HG03039 (cell line): ENCODE measurements around the gene PSPC1.
"Not testable (repeated sequence)": the region's sequence is repeated elsewhere in the genome, so short reads cannot be mapped to it uniquely, and the experiment has no call there.

ENCODE experiments used
- ATAC-seq: cut with Tn5 transposase; IDR thresholded peaks from one replicate; pipeline ENCODE4 v1.9.1; 2021; ENCODE audit warnings: mild to moderate bottlenecking, moderate library complexity; ENCODE audit not compliant: unreplicated experiment

The PSPC1 gene, protein sequence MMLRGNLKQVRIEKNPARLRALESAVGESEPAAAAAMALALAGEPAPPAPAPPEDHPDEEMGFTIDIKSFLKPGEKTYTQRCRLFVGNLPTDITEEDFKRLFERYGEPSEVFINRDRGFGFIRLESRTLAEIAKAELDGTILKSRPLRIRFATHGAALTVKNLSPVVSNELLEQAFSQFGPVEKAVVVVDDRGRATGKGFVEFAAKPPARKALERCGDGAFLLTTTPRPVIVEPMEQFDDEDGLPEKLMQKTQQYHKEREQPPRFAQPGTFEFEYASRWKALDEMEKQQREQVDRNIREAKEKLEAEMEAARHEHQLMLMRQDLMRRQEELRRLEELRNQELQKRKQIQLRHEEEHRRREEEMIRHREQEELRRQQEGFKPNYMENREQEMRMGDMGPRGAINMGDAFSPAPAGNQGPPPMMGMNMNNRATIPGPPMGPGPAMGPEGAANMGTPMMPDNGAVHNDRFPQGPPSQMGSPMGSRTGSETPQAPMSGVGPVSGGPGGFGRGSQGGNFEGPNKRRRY

DNA sequence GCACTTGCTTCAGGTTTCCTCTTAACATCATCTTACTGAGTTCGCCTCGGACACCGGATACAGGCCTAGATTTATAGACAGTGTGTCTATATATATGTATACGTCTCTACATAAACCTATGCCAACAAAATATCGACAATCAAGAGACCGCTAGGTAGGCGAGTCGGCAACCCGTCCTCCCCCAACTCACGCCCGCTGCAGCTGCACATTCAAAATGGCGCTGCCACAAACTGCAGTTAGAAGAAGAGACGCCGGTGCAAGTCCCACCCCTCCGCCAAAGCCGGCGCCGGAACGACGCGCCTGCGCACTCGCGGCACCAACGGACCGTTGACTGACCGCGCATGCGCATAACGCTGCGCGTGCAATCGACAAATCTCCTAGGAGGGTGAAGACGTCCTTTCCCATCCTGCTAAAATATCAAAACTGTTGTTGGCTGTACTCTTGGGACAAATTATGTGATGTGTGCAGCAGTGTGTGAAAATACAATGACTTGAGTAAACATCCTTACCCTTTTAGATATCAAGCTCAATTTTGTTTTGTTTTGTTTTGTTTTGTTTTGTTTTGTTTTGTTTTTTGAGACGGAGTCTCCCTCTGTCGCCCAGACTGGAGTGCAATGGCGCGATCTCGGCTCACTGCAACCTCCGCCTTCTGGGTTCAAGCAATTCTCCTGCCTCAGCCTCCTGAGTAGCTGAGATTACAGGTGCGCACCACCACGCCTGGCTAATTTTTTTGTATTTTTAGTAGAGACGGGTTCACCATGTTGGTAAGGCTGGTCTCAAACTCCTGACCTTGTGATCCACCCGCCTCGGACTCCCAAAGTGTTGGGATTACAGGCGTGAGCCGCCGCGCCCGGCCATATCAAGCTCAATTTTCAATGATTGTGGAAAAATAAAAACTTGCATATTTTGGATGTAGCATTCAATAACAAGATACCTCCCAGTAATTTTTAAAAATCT is at the start of gene PSPC1:
Gene PSPC1, minus strand, starts transcription at position 219 of the 956 bp plus-strand sequence. Its CDS starts 188 bp downstream, at position 31.
- ATAC-seq: peak; percentile 92

DNA sequence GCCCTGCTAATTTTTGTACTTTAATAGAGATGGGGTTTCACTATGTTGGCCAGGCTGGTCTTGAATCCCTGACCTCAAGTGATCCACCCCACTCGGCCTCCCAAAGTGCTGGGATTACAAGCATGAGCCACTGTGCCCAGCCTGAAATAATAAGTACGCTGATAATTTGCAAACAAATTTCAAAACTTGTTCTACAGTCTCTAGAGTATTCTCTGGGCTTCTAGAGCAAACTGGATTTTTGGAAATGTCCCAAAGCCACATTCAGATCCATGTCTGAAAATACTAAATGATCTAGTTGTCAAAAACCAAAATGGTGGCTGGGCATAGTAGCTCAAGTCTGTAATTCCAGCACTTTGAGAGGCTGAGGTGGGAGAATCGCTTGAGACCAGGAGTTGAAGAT is 39.9 kb upstream of the PSPC1 start:
- ATAC-seq: no peak

DNA sequence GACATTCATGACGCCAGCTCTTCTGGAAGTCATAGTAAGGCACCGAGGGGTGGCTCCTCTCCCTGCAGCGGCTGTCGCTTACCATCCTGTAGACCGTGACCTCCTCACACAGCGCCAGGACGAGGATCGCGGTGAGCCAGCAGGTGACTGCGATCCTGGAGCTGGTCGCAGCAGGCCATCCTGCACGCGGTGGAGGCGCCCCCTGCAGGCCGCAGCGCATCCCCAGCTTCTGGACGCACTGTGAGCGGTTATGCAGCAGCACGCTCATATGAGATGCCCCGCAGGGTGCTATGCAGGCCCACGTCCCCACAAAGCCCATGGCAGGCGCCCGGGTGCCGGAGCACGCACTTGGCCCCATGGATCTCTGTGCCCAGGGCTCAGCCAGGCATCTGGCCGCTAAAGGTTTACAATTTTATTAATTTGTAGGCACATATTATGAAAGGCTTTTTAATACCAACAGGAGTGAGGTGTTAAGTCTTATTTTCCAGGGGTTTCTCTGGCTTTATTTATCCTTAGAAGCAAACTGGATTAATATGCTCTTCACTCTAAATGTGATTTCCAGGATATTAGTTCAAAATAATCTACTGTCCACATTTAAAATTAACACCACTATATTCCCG is 35.6 kb upstream of the PSPC1 start:
- no peak for ATAC-seq

DNA sequence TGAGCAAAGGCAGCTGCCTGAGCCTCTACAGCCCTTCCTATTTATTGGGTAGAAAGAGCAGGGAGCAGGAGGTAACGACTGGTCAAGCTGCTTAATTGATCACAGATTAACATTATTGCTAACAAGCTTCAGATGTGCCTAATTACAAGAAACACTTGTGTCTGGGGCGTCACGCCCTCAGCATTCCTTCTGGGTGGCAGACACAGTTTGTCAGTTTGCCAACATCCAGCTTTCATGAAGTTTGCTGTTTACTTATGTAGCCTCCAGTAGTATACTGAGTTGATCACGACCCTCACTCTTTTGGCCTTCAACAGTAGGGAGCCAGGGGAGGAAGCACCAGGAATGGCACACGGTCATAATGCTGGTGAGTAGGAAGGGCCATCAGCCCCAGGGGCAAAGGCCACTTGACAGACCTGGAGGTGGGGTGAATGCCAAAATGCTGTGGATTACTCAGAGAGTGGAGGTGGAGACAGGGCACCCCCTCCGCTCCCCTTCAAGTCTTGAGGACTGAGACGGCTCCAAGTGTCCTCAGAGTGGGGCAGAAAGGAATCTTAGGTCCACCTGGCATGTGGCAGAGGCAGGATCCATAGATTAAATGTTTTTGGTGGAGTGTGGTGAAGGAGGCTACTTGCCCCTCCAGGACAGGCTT is 34.9 kb upstream of the PSPC1 start:
- no peak for ATAC-seq

DNA sequence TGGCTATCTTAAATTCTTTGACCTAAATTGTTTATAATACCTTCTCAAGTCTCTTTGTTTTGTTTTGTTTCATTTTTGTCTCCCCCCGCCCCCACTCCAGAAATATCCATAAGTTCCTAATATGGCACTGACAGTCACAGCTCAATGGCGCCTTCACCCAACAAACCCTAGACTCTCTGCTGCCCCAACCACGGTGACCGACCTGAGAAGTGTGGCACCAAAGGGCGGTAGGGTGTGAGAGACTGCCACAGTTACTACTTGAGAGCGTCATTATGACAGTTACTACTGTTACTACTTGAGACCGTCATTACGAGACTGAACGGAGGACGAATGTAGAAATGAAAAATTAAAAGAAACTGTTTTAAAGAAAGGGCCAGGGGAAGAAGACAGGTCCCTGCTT is 34.4 kb upstream of the PSPC1 start:
- ATAC-seq: no peak

DNA sequence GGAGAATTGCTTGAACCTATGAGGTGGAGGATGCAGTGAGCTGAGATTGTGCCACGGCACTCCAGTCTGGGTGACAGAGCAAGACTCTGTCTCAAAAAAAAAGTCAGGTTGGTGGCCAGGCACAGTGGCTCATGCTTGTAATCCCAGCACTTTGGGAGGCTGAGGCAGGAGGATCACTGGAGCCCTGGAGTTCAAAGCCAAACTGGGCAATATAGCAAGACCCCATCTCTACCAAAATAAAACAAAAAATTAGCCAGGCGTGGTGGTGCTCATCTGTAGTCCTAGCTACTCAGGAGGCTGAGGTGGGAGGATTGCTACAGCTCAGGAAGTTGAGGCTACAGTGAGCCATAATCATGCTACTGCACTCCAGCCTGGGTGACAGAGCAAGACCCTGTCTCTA is 33.1 kb upstream of the PSPC1 start:
- not testable (repeated sequence) for ATAC-seq

DNA sequence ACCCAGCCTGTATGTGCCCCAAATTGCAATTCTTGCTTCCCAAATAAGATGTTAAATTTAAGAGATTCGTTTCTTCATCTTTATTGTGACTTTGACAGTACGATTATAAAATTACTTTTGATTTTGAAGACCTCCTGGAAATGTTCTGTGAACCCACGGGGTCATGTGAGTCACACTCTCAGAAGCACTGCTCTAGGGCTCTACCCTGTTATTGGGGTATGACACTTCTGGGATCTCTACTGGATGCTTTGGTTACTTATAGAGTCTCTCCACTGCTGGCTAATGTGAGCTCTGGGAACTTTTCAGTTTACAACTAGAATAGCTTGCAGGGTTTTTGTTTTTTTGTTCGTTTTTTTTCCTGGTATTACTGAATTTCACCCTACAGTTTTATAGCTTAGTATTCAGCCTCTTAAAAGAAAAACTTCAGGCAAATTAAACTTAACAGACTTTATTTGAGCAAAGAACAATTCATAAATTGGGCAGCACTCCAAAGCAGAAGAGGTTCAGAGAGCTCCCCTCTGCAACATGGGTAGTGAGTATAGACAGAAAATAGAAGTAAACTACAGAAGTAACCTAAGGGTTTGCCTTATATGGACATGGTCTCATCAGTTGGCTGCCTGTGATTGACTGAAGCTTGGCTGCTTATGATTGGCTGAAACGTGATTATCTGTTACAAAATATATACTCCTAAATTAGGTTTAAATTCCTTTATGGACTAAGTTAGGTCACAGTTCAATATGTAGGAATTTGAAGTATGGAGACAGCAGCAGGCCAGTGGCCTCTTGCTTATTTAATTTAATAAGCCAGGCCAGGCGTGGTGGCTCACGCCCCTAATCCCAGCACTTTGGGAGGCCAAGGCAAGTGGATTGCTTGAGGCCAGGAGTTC is 28.5 kb upstream of the PSPC1 start:
- no peak for ATAC-seq

DNA sequence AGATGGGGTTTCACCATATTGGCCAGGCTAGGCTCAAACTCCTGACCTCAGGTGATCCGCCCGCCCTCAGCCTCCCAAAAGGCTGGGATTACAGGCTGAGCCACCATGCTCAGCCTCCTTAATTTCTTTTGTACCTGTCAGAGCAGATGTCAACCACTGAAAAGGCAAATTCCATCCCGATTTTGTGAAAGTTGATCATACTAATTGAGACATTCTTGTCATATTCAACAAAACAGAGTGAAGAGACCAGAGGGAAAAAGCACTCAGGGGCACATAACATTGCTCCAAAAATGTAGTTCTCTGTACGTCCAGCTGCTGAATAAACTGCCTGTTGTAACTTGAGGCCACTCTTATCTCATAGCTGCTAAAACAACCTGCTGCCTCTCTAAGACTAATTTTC is 27.4 kb upstream of the PSPC1 start:
- ATAC-seq: no peak

DNA sequence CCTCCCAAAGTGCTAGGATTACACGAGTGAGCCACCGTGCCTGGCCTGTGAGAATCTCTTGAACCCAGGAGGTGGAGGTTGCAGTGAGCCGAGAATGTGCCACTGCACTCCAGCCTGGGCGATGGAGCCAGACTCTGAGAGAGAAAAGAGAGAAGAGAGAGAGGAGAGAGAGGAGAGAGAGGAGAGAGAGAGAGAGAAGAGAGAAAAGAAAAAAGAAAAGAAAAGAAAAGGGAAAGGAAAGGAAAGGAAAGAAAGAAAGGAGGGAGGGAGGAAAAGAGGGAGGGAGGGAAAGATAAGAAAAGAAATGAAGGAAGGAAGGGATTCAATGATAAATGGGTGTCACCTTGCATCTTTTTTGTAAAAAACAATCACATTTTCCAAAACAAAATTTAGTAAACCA is 23.0 kb upstream of the PSPC1 start:
- ATAC-seq: no peak

DNA sequence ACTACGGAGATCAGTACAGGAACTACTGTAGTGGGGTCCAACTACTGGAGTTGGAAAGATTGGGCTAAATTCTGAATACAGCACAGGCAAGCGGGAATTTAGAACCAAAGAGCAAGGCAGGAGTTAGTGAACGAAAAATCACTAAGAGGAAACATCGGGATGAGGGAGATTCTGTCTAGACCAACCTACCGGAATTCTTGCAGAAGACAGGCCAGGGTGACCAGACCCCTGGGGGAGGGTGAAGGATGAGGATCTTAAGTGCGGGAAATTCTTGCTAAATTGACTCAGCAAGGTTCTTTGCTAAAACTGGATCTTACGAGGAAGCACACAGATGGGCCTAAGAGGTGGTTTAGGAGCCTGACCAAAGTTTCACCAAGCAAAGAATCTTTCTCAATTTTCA is 13.2 kb upstream of the PSPC1 start:
- no peak for ATAC-seq

DNA sequence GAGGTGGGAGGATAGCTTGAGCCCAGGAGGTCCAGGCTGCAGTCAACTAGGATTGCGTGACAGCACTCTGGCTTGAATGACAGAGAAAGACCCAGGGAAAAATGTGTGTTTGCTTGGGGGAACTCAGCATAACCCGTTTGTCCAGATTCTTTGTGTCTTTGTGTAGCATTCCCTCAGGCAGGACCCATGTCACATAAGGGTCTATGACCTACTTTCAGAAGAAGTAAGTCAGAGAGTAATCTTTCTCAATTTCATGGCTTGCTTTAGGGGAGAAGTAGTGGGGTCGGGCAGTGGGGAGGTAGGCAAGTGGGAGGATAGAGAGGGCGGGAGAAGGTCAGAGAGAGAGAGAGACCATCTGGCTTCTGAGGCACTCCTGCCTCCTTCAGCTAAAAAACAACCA is 11.9 kb upstream of the PSPC1 start:
- no peak for ATAC-seq

DNA sequence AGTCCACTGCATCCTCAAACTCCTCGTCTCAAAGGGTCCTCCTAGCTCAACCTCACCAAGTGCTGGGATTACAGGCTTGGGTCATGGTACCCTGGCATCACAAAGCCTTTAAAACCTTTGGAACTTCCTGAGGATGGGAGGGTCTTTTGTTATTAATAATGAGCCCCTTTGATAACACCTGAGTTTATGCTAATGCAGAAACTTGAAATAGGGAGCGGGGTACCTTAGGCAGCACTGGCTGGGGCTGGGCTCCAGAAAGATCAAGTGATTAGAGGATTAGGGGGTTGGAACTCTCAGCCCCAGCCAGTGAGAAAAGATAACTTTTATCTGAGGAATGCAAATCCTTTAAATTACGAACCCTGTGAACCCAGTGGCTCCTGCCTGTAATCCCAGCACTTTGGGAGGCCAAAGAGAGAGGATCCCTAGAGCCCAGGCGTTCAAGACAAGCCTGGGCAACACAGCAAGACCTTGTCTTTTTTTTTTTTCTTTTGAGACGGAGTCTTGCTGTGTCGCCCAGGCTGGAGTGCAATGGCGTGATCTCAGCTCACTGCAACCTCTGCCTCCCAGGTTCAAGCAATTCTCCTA is 9.3 kb upstream of the PSPC1 start:
- ATAC-seq: no peak

DNA sequence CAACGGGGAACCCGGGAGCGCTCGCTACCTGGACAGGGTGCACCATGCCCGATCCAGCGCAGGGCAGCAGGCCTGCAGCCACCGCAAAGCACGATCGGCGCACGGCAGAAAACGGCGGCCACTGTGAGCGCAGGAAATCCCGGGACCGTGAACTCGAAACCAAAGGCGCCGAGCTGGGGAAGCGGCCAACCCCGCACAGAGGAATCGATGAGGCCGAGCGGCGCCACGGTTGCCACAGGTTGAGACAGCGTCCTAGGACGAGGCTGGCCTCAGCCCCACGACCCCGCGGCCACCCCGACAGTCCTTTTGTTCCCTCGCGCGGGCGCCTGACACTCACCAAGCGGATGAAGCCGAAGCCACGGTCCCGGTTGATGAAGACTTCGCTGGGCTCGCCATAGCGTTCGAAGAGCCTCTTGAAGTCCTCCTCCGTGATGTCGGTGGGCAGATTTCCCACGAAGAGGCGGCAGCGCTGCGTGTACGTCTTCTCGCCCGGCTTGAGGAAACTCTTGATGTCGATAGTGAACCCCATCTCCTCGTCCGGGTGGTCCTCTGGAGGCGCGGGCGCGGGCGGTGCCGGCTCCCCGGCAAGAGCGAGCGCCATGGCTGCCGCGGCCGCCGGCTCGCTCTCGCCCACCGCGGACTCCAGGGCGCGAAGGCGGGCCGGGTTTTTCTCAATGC is 557 bp downstream of the PSPC1 start:
- ATAC-seq: peak; percentile 31

DNA sequence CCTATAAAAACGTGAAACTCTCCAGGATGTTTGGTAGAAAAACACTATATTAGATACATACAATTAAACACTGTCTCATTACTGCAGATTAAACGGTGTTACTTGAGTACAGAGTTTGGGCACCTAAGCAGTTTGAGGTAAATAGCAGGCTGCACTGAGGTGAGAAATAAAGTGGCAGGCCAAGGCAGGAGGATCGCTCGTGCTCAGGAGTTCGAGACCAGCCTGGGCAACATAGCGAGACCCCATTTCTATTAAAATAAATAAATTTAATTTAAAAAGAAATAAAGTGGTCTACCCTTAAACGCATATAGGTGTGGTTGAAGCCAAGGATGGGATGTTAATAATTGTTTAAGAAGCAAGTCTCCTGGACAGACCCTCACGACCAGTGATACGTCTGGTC is 1.2 kb downstream of the PSPC1 start:
- ATAC-seq: no peak

DNA sequence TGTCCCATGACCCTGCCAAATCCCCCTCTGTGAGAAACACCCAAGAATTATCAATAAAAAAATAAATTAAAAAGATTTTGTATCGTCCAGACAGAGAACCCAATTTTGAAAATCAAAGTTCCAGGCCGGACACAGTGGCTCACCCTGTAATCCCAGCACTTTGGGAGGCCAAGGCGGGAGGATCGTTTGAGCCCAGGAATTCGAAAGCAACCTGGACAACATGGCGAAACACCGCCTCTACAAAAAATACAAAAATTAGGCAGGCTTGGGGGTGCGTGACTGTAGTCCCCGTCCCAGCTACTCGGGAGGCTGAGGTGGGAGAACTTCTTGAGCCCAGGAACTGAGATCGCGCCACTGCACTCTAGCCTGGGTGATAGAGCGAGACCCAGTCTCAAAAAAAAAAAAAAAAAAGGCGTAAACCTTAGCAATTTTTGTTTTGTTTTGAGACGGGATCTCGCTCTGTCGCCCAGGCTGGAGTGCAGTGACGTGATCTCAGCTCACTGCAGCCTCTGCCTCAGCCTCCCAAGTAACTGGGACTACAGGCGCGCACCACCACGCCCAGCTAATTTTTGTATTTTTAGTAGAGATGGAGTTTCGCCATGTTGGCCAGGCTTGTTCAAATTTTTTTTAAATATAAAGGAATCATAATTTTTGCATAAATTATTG is 1.9 kb downstream of the PSPC1 start:
- ATAC-seq: not testable (repeated sequence)

DNA sequence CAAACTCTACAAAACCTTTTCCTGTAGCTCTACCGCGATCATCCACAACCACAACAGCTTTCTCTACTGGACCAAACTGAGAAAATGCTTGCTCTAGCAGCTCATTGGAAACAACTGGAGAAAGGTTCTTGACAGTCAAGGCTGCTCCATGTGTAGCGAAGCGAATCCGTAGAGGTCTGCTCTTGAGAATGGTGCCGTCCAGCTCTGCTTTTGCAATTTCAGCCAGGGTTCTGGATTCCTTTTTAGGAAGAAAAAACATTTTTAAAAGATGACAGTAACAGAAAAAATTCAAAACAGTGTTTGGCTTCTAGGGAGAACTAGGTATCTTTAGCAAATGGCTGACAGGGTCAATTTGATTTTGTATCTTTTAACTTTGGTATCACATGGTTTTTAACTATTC is 10.4 kb downstream of the PSPC1 start:
- ATAC-seq: no peak

DNA sequence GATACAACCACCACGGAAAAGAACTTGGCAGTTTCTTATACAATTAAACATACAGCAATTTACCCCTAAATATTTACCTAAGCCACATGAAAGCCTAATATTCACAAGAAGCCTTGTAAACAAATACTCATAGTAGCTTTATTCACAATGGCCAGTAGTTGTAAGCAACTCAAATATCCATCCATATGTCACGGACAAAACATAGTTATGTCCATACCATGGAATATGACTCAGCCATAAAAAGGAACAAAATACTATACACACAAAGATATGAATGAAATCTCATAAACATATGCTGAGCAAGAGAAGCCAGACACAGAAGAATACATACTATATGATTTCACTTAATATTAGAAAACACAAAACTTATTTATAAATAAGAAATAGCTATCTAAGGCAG is 12.9 kb downstream of the PSPC1 start:
- no peak for ATAC-seq

DNA sequence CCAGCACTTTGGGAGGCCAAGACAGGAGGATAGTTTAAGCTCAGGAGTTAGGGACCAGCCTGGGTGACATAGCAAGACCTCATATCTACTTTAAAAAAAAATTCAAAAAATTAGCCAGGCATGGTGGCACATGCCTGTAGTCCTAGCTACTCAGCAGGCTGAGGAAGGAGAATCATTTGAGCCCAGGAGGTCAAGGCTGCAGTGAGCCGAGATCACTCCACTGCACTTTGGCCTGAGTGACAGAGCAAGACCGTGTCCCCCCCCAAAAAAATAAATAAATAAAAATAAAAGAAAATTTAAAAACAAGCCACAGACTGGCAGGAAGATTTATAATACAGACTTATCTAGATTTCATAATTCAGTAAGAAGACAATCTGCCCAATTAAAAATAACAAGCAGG is 14.8 kb downstream of the PSPC1 start:
- ATAC-seq: no peak
